Peyer's patch (tissue), 4 donors: ENCODE results near the gene SDE2.

ENCODE experiments used
- CTCF ChIP-seq, 6 experiments: fragments of 450-650 bp in 4 of 6; fragments of 200-600 bp in 2 of 6; sonication (generic) in 1 of 6; IDR thresholded peaks; one replicate each; pipeline ENCODE4 v1.5.1; 2017 to 2019; ENCODE audit warnings: antibody characterized with exemption in 6 of 6, mild to moderate bottlenecking in 3 of 6, moderate library complexity in 1 of 6
- POLR2A ChIP-seq, 2 donors: fragments of 450-650 bp; IDR thresholded peaks; one replicate each; pipeline ENCODE4 v1.5.1; 2017; ENCODE audit warnings: antibody characterized with exemption in 2 of 2, mild to moderate bottlenecking in 2 of 2, moderate library complexity in 2 of 2

DNA sequence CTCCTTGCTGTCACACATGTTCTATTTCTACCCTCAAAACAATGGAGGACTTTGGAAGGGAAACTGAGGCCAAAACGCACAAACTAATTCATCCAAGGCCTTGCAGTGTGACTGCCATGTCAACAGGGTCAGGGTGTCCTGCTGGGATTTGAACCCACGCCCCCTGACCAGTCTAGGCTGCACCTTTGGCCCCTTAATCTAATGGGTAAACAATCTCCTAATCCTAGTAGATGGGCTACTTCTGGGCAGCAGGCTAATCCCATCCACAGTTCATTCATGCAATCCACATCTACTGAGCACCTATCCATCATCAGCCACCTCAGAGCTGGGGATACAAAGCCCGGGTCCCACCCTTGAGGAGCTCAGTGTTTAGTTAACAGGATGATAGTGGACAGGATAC is 41.1 kb downstream of the SDE2 start:
- TF ChIP-seq POLR2A (IDR thresholded peaks at IDR 0.05) (no peak), CTCF (IDR thresholded peaks at IDR 0.05) (no peak)
